ENCODE results near the gene ESRP2. TPM values are rescaled to one million over a fixed set of nuclear protein-coding genes. Genes with fewer than 3 reads are reported as not detected.

Gene ESRP2
- under 1 TPM; 0.58 to 0.85 TPM for total RNA-seq

- ATAC-seq (no peak), DNase-seq (no peak)
- H3K36me3 Mint-ChIP-seq (ENCODE audit: low read depth), result no peaks in the 10 kb centered on the region
- intact Hi-C loops (cut with DNase I, micrococcal nuclease), result loop anchor here (2.0 to 5.0 kb wide), 2 partner anchors 299 to 429 kb away; partner anchors contain the start of genes PSMB10 (in 2 of the 2), RANBP10 (in 1 of the 2) and TSNAXIP1 (in 1 of the 2)
- POLR2A ChIA-PET, result interaction anchor here (1.3 kb wide), 1 partner anchor 156 kb away, joined by 3 read pairs; no protein-coding TSS in a partner anchor
- H3K4me3 Mint-ChIP-seq, result peak within 1 kb of the TSS; percentile 83
- no peaks in the 10 kb centered on the region for H3K9me3 Mint-ChIP-seq (ENCODE audit: low read depth)
- H3K27me3 Mint-ChIP-seq, result no peaks in the 10 kb centered on the region
- peaks cover 40% of the 10 kb centered on the region for H3K4me1 Mint-ChIP-seq
- CTCF ChIA-PET, result interaction anchor here (1.0 to 2.7 kb wide), 2 partner anchors 62 to 142 kb away, joined by 3 to 13 read pairs; no protein-coding TSS in a partner anchor
- H3K27ac Mint-ChIP-seq, result peak within 1 kb of the TSS; percentile 76
These were observed at the start of gene ESRP2 for GRCh38 chr16:68235887-68236136. Gene ESRP2 (minus strand): TSS chr16:68236127. CDS start chr16:68236045, 82 bp downstream.

- H3K27me3 Mint-ChIP-seq, result no peaks in the 10 kb centered on the region
- ChIA-PET POLR2A (interaction anchor here (0.8 to 2.7 kb wide), 2 partner anchors 21 to 25 kb away, joined by 3 to 14 read pairs; partner anchors contain the start of genes PRMT7, SLC7A6 and SLC7A6OS), CTCF (interaction anchor here (0.8 to 4.5 kb wide), 9 partner anchors 9 to 66 kb away, joined by 3 to 67 read pairs (median 5); partner anchors contain the start of gene SLC7A6)
- H3K4me3 Mint-ChIP-seq, result peak overlapping the region; percentile 61
- no peaks in the 10 kb centered on the region for H3K9me3 Mint-ChIP-seq (ENCODE audit: low read depth)
- peaks cover 70% of the 10 kb centered on the region for H3K36me3 Mint-ChIP-seq (ENCODE audit: low read depth)
- ATAC-seq (no peak), DNase-seq (no peak)
- peak overlapping the region; percentile 96 for H3K27ac Mint-ChIP-seq
- peaks cover 99% of the 10 kb centered on the region for H3K4me1 Mint-ChIP-seq
- intact Hi-C loops (cut with DNase I, micrococcal nuclease), result loop anchor here (1.0 to 2.0 kb wide), 2 partner anchors 21 to 25 kb away; partner anchors contain the start of genes SLC7A6 (in 2 of the 2) and SLC7A6OS (in 1 of the 2)
These were observed 49.8 kb upstream of the ESRP2 start for GRCh38 chr16:68285683-68286082.

- no peaks in the 10 kb centered on the region for H3K9me3 Mint-ChIP-seq (ENCODE audit: low read depth)
- H3K27ac Mint-ChIP-seq, result peak overlapping the region; percentile 96
- H3K4me3 Mint-ChIP-seq, result peak overlapping the region; percentile 34
- intact Hi-C loops (cut with DNase I, micrococcal nuclease), result loop anchor here in 1 of 2 experiments (2.0 kb wide), 1 partner anchor 20 kb away; the partner anchor contains the start of gene SLC7A6
- peaks cover 96% of the 10 kb centered on the region for H3K4me1 Mint-ChIP-seq
- no peak for ATAC-seq
- ChIA-PET POLR2A (interaction anchor here (0.8 to 2.7 kb wide), 2 partner anchors 20 to 26 kb away, joined by 3 to 14 read pairs; partner anchors contain the start of genes PRMT7, SLC7A6 and SLC7A6OS), CTCF (interaction anchor here (0.7 to 4.5 kb wide), 8 partner anchors 10 to 131 kb away, joined by 3 to 67 read pairs (median 5); partner anchors contain the start of gene SLC7A6)
- DNase-seq, result no peak
- no peaks in the 10 kb centered on the region for H3K27me3 Mint-ChIP-seq
- H3K36me3 Mint-ChIP-seq (ENCODE audit: low read depth), result peaks cover 65% of the 10 kb centered on the region
These were observed 48.9 kb upstream of the ESRP2 start for GRCh38 chr16:68284847-68285246.

- CTCF ChIA-PET, result interaction anchor here (0.8 to 4.5 kb wide), 12 partner anchors 8 to 200 kb away, joined by 3 to 67 read pairs (median 4); partner anchors contain the start of genes PRMT7, SLC7A6 and SLC7A6OS
- no peaks in the 10 kb centered on the region for H3K27me3 Mint-ChIP-seq
- H3K9me3 Mint-ChIP-seq (ENCODE audit: low read depth), result no peaks in the 10 kb centered on the region
- peak overlapping the region; percentile 96 for H3K27ac Mint-ChIP-seq
- POLR2A ChIA-PET, result interaction anchor here (0.5 to 0.6 kb wide), 2 partner anchors 15 to 21 kb away, joined by 3 to 5 read pairs; no protein-coding TSS in a partner anchor
- H3K4me1 Mint-ChIP-seq, result peaks cover 94% of the 10 kb centered on the region
- H3K4me3 Mint-ChIP-seq, result peak overlapping the region; percentile 34
- intact Hi-C loops (cut with DNase I, micrococcal nuclease), result loop anchor here in 1 of 2 experiments (2.0 kb wide), 1 partner anchor 19 kb away; the partner anchor contains the start of gene SLC7A6
- DNase-seq, result peak; percentile 46
- peaks cover 70% of the 10 kb centered on the region for H3K36me3 Mint-ChIP-seq (ENCODE audit: low read depth)
- peak; percentile 23 for ATAC-seq
These were observed 48.1 kb upstream of the ESRP2 start for GRCh38 chr16:68283801-68284598.

GRCh38 chr16:68283346-68283745 is 47.4 kb upstream of the ESRP2 start:
- H3K36me3 Mint-ChIP-seq (ENCODE audit: low read depth), result peaks cover 72% of the 10 kb centered on the region
- ChIA-PET POLR2A (interaction anchor here (0.5 to 0.7 kb wide), 2 partner anchors 14 to 90 kb away, joined by 3 read pairs; no protein-coding TSS in a partner anchor), CTCF (interaction anchor here (0.8 to 4.5 kb wide), 11 partner anchors 9 to 199 kb away, joined by 3 to 67 read pairs (median 4); partner anchors contain the start of genes PRMT7, SLC7A6 and SLC7A6OS)
- H3K9me3 Mint-ChIP-seq (ENCODE audit: low read depth), result no peaks in the 10 kb centered on the region
- no peak for DNase-seq
- peak overlapping the region; percentile 34 for H3K4me3 Mint-ChIP-seq
- no peaks in the 10 kb centered on the region for H3K27me3 Mint-ChIP-seq
- intact Hi-C loops (cut with DNase I, micrococcal nuclease), result no loop called here
- peak overlapping the region; percentile 96 for H3K27ac Mint-ChIP-seq
- no peak for ATAC-seq
- peaks cover 89% of the 10 kb centered on the region for H3K4me1 Mint-ChIP-seq

- ATAC-seq, result no peak
- DNase-seq, result no peak
- Mint-ChIP-seq H3K4me3 (no peak overlapping the region), H3K27ac (peak overlapping the region; percentile 90), H3K9me3 (ENCODE audit: low read depth) (no peaks in the 10 kb centered on the region), H3K4me1 (peaks cover 77% of the 10 kb centered on the region), H3K27me3 (no peaks in the 10 kb centered on the region), H3K36me3 (ENCODE audit: low read depth) (peaks cover 59% of the 10 kb centered on the region)
- intact Hi-C loops (cut with DNase I, micrococcal nuclease), result no loop called here
- CTCF ChIA-PET, result interaction anchor here (0.9 to 1.9 kb wide), 2 partner anchors 18 to 29 kb away, joined by 4 to 6 read pairs; partner anchors contain the start of genes PRMT7, SLC7A6 and SLC7A6OS
- POLR2A ChIA-PET, result interaction anchor here (0.7 kb wide), 1 partner anchor 8 kb away, joined by 3 read pairs; no protein-coding TSS in a partner anchor
These were observed 46.1 kb upstream of the ESRP2 start for GRCh38 chr16:68282064-68282452.

- intact Hi-C loops (cut with DNase I, micrococcal nuclease), result no loop called here
These were observed 45.6 kb upstream of the ESRP2 start for GRCh38 chr16:68281368-68282063.

GRCh38 chr16:68279726-68280558 is 44.0 kb upstream of the ESRP2 start:
- DNase-seq, result no peak
- no peak overlapping the region for H3K4me3 Mint-ChIP-seq
- CTCF ChIA-PET, result interaction anchor here (0.6 to 3.5 kb wide), 7 partner anchors 11 to 49 kb away, joined by 3 to 20 read pairs (median 6); partner anchors contain the start of genes PRMT7, SLC7A6 and SLC7A6OS
- intact Hi-C loops (cut with DNase I, micrococcal nuclease), result no loop called here
- no peaks in the 10 kb centered on the region for H3K27me3 Mint-ChIP-seq
- no peaks in the 10 kb centered on the region for H3K9me3 Mint-ChIP-seq (ENCODE audit: low read depth)
- POLR2A ChIA-PET, result interaction anchor here (0.7 kb wide), 1 partner anchor 8 kb away, joined by 3 read pairs; no protein-coding TSS in a partner anchor
- ATAC-seq, result no peak
- H3K4me1 Mint-ChIP-seq, result peaks cover 77% of the 10 kb centered on the region
- H3K27ac Mint-ChIP-seq, result peak overlapping the region; percentile 80
- peaks cover 60% of the 10 kb centered on the region for H3K36me3 Mint-ChIP-seq (ENCODE audit: low read depth)

More at GRCh38 chr16:68281368-68282063, 45.6 kb upstream of the ESRP2 start:
- ChIA-PET POLR2A (interaction anchor here (0.7 kb wide), 1 partner anchor 9 kb away, joined by 3 read pairs; no protein-coding TSS in a partner anchor), CTCF (interaction anchor here (0.7 to 3.5 kb wide), 5 partner anchors 16 to 48 kb away, joined by 3 to 13 read pairs (median 4); partner anchors contain the start of genes PRMT7, SLC7A6 and SLC7A6OS)
- H3K27ac Mint-ChIP-seq, result peak overlapping the region; percentile 90
- H3K27me3 Mint-ChIP-seq, result no peaks in the 10 kb centered on the region
- H3K4me3 Mint-ChIP-seq, result no peak overlapping the region
- H3K9me3 Mint-ChIP-seq (ENCODE audit: low read depth), result no peaks in the 10 kb centered on the region
- ATAC-seq (peak; percentile 28), DNase-seq (no peak)
- peaks cover 77% of the 10 kb centered on the region for H3K4me1 Mint-ChIP-seq
- peaks cover 57% of the 10 kb centered on the region for H3K36me3 Mint-ChIP-seq (ENCODE audit: low read depth)

GRCh38 chr16:68276223-68276622 is 40.3 kb upstream of the ESRP2 start:
- Mint-ChIP-seq H3K27ac (peak overlapping the region; percentile 97), H3K4me1 (peaks cover 76% of the 10 kb centered on the region), H3K27me3 (no peaks in the 10 kb centered on the region), H3K36me3 (ENCODE audit: low read depth) (peaks cover 58% of the 10 kb centered on the region), H3K4me3 (no peak overlapping the region), H3K9me3 (ENCODE audit: low read depth) (no peaks in the 10 kb centered on the region)
- CTCF ChIA-PET, result interaction anchor here (0.6 to 22.1 kb wide), 7 partner anchors 10 to 50 kb away, joined by 3 to 517 read pairs (median 5); partner anchors contain the start of gene SLC7A6
- POLR2A ChIA-PET, result no interaction called here
- DNase-seq (no peak), ATAC-seq (no peak)
- intact Hi-C loops (cut with DNase I, micrococcal nuclease), result loop anchor here in 1 of 2 experiments (1.0 kb wide), 1 partner anchor 11 kb away; no protein-coding TSS in a partner anchor

Data from activated CD4-positive, alpha-beta T cell treated with anti-CD3 and anti-CD28 coated beads for 36 hours (primary cell).